ENCODE measurements around the gene TNRC6C. TPM values are rescaled to one million over a fixed set of nuclear protein-coding genes. Genes with fewer than 3 reads are reported as not detected.

Gene TNRC6C
- total and polyA plus RNA-seq, 4 donors = 2.2 to 25.9 (median 13.8) TPM

- TF ChIP-seq, protein P1, sequence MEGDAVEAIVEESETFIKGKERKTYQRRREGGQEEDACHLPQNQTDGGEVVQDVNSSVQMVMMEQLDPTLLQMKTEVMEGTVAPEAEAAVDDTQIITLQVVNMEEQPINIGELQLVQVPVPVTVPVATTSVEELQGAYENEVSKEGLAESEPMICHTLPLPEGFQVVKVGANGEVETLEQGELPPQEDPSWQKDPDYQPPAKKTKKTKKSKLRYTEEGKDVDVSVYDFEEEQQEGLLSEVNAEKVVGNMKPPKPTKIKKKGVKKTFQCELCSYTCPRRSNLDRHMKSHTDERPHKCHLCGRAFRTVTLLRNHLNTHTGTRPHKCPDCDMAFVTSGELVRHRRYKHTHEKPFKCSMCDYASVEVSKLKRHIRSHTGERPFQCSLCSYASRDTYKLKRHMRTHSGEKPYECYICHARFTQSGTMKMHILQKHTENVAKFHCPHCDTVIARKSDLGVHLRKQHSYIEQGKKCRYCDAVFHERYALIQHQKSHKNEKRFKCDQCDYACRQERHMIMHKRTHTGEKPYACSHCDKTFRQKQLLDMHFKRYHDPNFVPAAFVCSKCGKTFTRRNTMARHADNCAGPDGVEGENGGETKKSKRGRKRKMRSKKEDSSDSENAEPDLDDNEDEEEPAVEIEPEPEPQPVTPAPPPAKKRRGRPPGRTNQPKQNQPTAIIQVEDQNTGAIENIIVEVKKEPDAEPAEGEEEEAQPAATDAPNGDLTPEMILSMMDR (IDR thresholded peaks at IDR 0.05; ENCODE audit: control extremely low read depth, extremely low read depth) = no peak
- H3K27me3 ChIP-seq (ENCODE audit: control insufficient read depth in 3 of 3, insufficient read depth in 3 of 3, low read length in 2 of 3) = no peaks in the 10 kb centered on the region
- H3K27ac ChIP-seq (ENCODE audit: low read depth in 1 of 2, low read length in 1 of 2) = peak overlapping the region in 1 of 2 donors; percentile 24
- H3K4me1 ChIP-seq (ENCODE audit: control insufficient read depth in 5 of 5, insufficient read depth in 5 of 5, low read length in 5 of 5) = peaks cover 0 to 27% (median 13%) of the 10 kb centered on the region in 5 donors
- ATAC-seq (ENCODE audit: insufficient read depth, low FRiP score) (no peak), DNase-seq (no peak)
- 96 to 99% methylated on average over 7 of the region's 7 CpGs for WGBS, 2 donors
- no peak overlapping the region for H3K9ac ChIP-seq (ENCODE audit: insufficient read depth in 1 of 2, low read length in 2 of 2)
- no peaks in the 10 kb centered on the region for H3K9me3 ChIP-seq (ENCODE audit: control insufficient read depth in 4 of 4, insufficient read depth in 3 of 4, low read length in 3 of 4)
- H3K36me3 ChIP-seq (ENCODE audit: control insufficient read depth in 4 of 4, insufficient read depth in 4 of 4, low read length in 4 of 4) = no peaks in the 10 kb centered on the region
- no peak overlapping the region for H3K4me3 ChIP-seq
These were observed 188.0 kb downstream of the TNRC6C start for GRCh38 chr17:78146471-78146869.

DNA sequence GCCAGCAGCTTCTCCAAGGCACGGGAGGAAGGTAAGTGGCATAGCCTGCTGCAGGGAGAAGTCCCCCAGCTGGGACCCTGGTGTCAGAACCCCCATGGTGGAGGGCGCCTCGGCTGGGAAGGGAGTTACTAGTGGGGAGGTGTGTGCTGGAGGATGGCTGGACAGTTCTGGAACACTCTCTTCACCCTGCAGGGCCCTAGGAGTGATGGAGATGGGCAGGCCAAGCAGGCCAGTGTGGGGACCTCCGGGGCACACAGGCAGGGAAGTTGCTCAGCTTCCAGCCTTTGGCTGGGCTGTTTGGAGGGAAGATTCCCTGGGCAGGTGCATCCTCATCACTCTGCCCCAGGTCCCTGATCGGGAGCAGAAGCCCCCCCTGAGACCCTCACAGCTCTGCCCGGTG lies 188.4 kb downstream of the TNRC6C start:
- no peaks in the 10 kb centered on the region for H3K9me3 ChIP-seq (ENCODE audit: control insufficient read depth in 4 of 4, insufficient read depth in 3 of 4, low read length in 3 of 4)
- peaks cover 0 to 27% (median 11%) of the 10 kb centered on the region in 5 donors for H3K4me1 ChIP-seq (ENCODE audit: control insufficient read depth in 5 of 5, insufficient read depth in 5 of 5, low read length in 5 of 5)
- H3K36me3 ChIP-seq (ENCODE audit: control insufficient read depth in 4 of 4, insufficient read depth in 4 of 4, low read length in 4 of 4) = no peaks in the 10 kb centered on the region
- WGBS, 2 donors = 88 to 89% methylated on average over 6 of the region's 6 CpGs
- no peak overlapping the region for H3K4me3 ChIP-seq
- no peak overlapping the region for H3K9ac ChIP-seq (ENCODE audit: insufficient read depth in 1 of 2, low read length in 2 of 2)
- DNase-seq = no peak
- ATAC-seq (ENCODE audit: insufficient read depth, low FRiP score) = no peak
- H3K27ac ChIP-seq (ENCODE audit: low read depth in 1 of 2, low read length in 1 of 2) = peak overlapping the region in 1 of 2 donors; percentile 15
- TF ChIP-seq, protein P1 (IDR thresholded peaks at IDR 0.05; ENCODE audit: control extremely low read depth, extremely low read depth) = no peak
- no peaks in the 10 kb centered on the region for H3K27me3 ChIP-seq (ENCODE audit: control insufficient read depth in 3 of 3, insufficient read depth in 3 of 3, low read length in 2 of 3)

DNA sequence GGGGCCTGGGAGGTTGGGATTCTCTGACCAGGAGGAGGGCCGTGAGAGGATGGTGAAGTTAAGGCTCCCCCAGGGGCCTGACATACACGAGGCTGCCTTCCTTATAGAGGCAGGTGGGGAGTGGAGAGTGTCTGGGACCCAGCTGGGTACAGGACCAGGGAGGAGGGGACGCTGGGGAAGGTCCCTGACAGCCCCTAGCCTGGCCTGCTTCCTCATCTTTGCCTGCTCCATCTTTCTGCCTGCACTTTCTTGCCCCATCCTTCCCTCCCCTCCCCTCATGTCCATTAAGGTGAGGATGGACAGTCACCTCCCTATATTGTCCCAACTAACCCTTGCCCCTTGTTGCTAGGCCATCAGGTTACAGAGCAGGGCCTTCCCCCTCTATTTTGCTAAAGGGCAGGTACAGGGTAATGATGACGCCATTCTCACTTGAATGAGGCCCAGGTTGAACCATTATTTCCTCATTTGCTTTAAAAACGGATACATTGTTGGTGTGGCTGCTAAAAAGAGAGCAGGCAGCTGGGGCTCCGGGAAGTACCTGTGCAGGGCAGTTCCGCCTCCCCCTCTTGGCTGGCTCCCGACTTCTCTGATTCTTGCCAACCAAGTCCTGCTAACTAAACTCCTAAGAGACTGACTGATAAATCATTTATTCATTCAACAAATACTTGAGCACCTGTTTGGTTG lies 189.0 kb downstream of the TNRC6C start:
- ATAC-seq (ENCODE audit: insufficient read depth, low FRiP score) (no peak), DNase-seq (no peak)
- WGBS, 2 donors = 29 to 59% methylated on average over 8 of the region's 8 CpGs
- H3K27ac ChIP-seq (ENCODE audit: low read depth in 1 of 2, low read length in 1 of 2) = peak overlapping the region in 1 of 2 donors; percentile 3
- no peaks in the 10 kb centered on the region for H3K9me3 ChIP-seq (ENCODE audit: control insufficient read depth in 4 of 4, insufficient read depth in 3 of 4, low read length in 3 of 4)
- H3K4me3 ChIP-seq = no peak overlapping the region
- H3K4me1 ChIP-seq (ENCODE audit: control insufficient read depth in 5 of 5, insufficient read depth in 5 of 5, low read length in 5 of 5) = peaks cover 0 to 27% (median 10%) of the 10 kb centered on the region in 5 donors
- TF ChIP-seq, protein P1 (IDR thresholded peaks at IDR 0.05; ENCODE audit: control extremely low read depth, extremely low read depth) = no peak
- no peaks in the 10 kb centered on the region for H3K27me3 ChIP-seq (ENCODE audit: control insufficient read depth in 3 of 3, insufficient read depth in 3 of 3, low read length in 2 of 3)
- no peak overlapping the region for H3K9ac ChIP-seq (ENCODE audit: insufficient read depth in 1 of 2, low read length in 2 of 2)
- no peaks in the 10 kb centered on the region for H3K36me3 ChIP-seq (ENCODE audit: control insufficient read depth in 4 of 4, insufficient read depth in 4 of 4, low read length in 4 of 4)

All from lung (tissue), 12 donors.